CD14-positive monocyte (primary cell): ENCODE data around the gene NEFH. TPM values are rescaled to one million over a fixed set of nuclear protein-coding genes. Genes with fewer than 3 reads are reported as not detected.

Source experiments
- DNase-seq, 3 donors: peaks; one replicate each; pipeline ENCODE4 v3.0.0-alpha.2; 2011 to 2022
- H2AFZ ChIP-seq: 2 replicates; pipeline ENCODE4 v1.6.0; 2012; ENCODE audit warnings: mild to moderate bottlenecking, low read depth, low read length, inconsistent platforms; ENCODE audit not compliant: insufficient read depth, poor library complexity, severe bottlenecking
- H3K27ac ChIP-seq, 2 donors: 1 replicate in 1 of 2; 2 replicates in 1 of 2; pipeline ENCODE4 v1.5.1; 2012 to 2013; ENCODE audit warnings: low read length in 2 of 2, control low read depth in 1 of 2, inconsistent platforms in 1 of 2, low read depth in 1 of 2, mild to moderate bottlenecking in 1 of 2
- H3K27me3 ChIP-seq, 2 donors: one replicate each; pipeline versions ENCODE4 v1.6.0 to v1.6.1; 2011 to 2013; ENCODE audit warnings: low read length in 2 of 2; ENCODE audit not compliant: control insufficient read depth in 2 of 2, insufficient read depth in 2 of 2
- H3K36me3 ChIP-seq, 2 donors: replicated peaks in 1 of 2; 1 replicate in 1 of 2; 2 replicates in 1 of 2; pipeline versions ENCODE4 v1.5.1 to v1.6.1; 2012 to 2013; ENCODE audit warnings: low read length in 2 of 2, control low read depth in 1 of 2, inconsistent platforms in 1 of 2, mild to moderate bottlenecking in 1 of 2; ENCODE audit not compliant: insufficient read depth in 2 of 2, control insufficient read depth in 1 of 2
- H3K4me1 ChIP-seq, 2 donors: 1 replicate in 1 of 2; 2 replicates in 1 of 2; pipeline versions ENCODE4 v1.5.1 to v1.6.1; 2012 to 2013; ENCODE audit warnings: low read length in 2 of 2, control low read depth in 1 of 2, inconsistent platforms in 1 of 2, mild to moderate bottlenecking in 1 of 2, moderate library complexity in 1 of 2; ENCODE audit not compliant: insufficient read depth in 2 of 2, control insufficient read depth in 1 of 2
- H3K4me2 ChIP-seq: replicated peaks from 2 replicates; pipeline ENCODE3; 2012; ENCODE audit warnings: low read length, moderate library complexity, mild to moderate bottlenecking; ENCODE audit not compliant: poor library complexity, severe bottlenecking; ENCODE audit errors: extremely low read depth
- H3K4me3 ChIP-seq, 3 experiments: fragments of 200-600 bp in 1 of 3; sonication (generic) in 1 of 3; replicated peaks in 1 of 3; 1 replicate in 2 of 3; 2 replicates in 1 of 3; pipeline ENCODE4 v1.5.1; 2011 to 2013; ENCODE audit warnings: low read length in 3 of 3, mild to moderate bottlenecking in 3 of 3, control low read depth in 2 of 3, low read depth in 2 of 3, inconsistent platforms in 1 of 3, moderate library complexity in 1 of 3
- H3K79me2 ChIP-seq: 2 replicates; pipeline ENCODE4 v1.6.0; 2012; ENCODE audit warnings: mild to moderate bottlenecking, control low read depth, inconsistent platforms, low read length, moderate library complexity; ENCODE audit not compliant: insufficient read depth
- H3K9ac ChIP-seq: 2 replicates; pipeline ENCODE4 v1.6.0; 2017; ENCODE audit warnings: low read length, mild to moderate bottlenecking; ENCODE audit not compliant: insufficient read depth, poor library complexity, severe bottlenecking
- H3K9me3 ChIP-seq, 2 donors: replicated peaks in 1 of 2; 1 replicate in 1 of 2; 2 replicates in 1 of 2; pipeline versions ENCODE4 v1.5.1 to v1.6.1; 2012 to 2013; ENCODE audit warnings: low read length in 2 of 2, control low read depth in 1 of 2; ENCODE audit not compliant: control insufficient read depth in 1 of 2, insufficient read depth in 1 of 2
- H4K20me1 ChIP-seq: 2 replicates; pipeline ENCODE4 v1.6.0; 2012; ENCODE audit warnings: mild to moderate bottlenecking, low read length, control low read depth, moderate library complexity; ENCODE audit not compliant: insufficient read depth
- H3K27ac Mint-ChIP-seq, 7 donors: one replicate each; pipeline ENCODE4 v1.8.0; 2020; ENCODE audit warnings: mild to moderate bottlenecking in 7 of 7, mixed read lengths in 7 of 7, moderate library complexity in 6 of 7, inconsistent platforms in 2 of 7
- H3K27me3 Mint-ChIP-seq, 3 donors: one replicate each; pipeline ENCODE4 v1.8.0; 2021 to 2022; ENCODE audit warnings: low read depth in 3 of 3, mild to moderate bottlenecking in 3 of 3, mixed read lengths in 3 of 3, moderate library complexity in 3 of 3, inconsistent platforms in 1 of 3
- H3K36me3 Mint-ChIP-seq, 2 donors: one replicate each; pipeline ENCODE4 v1.8.0; 2020; ENCODE audit warnings: mixed read lengths in 2 of 2, inconsistent platforms in 1 of 2, mild to moderate bottlenecking in 1 of 2
- H3K4me1 Mint-ChIP-seq: one replicate; pipeline ENCODE4 v1.8.0; 2020; ENCODE audit warnings: mild to moderate bottlenecking, mixed read lengths
- H3K4me3 Mint-ChIP-seq, 2 donors: one replicate each; pipeline ENCODE4 v1.8.0; 2020; ENCODE audit warnings: mild to moderate bottlenecking in 2 of 2, mixed read lengths in 2 of 2, moderate library complexity in 1 of 2
- H3K9me3 Mint-ChIP-seq, 7 donors: one replicate each; pipeline ENCODE4 v1.8.0; 2020 to 2022; ENCODE audit warnings: mixed read lengths in 7 of 7, mild to moderate bottlenecking in 6 of 7, moderate library complexity in 6 of 7, inconsistent platforms in 2 of 7
- CTCF ChIP-seq: fragments of 200-600 bp; IDR thresholded peaks from one replicate; pipeline ENCODE4 v1.8.0; 2022; ENCODE audit warnings: antibody characterized with exemption, mild to moderate bottlenecking
- WGBS: methylation state at CpG from one replicate; pipeline ENCODE4 v1.1.5; 2013; ENCODE audit warnings: missing lambda C conversion rate; ENCODE audit not compliant: insufficient coverage; 5-methylcytosine and 5-hydroxymethylcytosine counted together
- intact Hi-C, 2 donors: fragments of 100-400 bp; cut with micrococcal nuclease; formaldehyde crosslinking; loops; one replicate each; pipeline versions ENCODE4 v1.15.0 to v1.15.1; 2023
- polyA plus RNA-seq, 3 donors: library from polyadenylated mRNA; depleted of rRNA in 1 of 3; unstranded in 2 of 3; stranded (reverse) in 1 of 3; fragments of 300-500 nt in 2 of 3; fragments of >200 nt in 1 of 3; fragmentation: Illumina TruSeq in 2 of 3; gene quantifications; 1 replicate in 2 of 3; 2 replicates in 1 of 3; pipeline ENCODE4 v1.2.3, GENCODE V29; 2012 to 2021

NEFH gene
- polyA plus RNA-seq, 3 donors, result 0.20 to 1.2 (median 0.74) TPM

- Histone ChIP-seq H3K9ac (no peak overlapping the region), H2AFZ (peak overlapping the region; percentile 59), H3K9me3 (peaks cover 0 to 17% of the 10 kb centered on the region in 2 donors), H3K4me1 (peaks cover 22 to 46% of the 10 kb centered on the region in 2 donors), H3K27ac (no peak overlapping the region), H3K4me3 (peak overlapping the region in 2 of 3 experiments; percentile 15 to 61), H3K4me2 (peak overlapping the region; percentile 69), H3K79me2 (no peaks in the 10 kb centered on the region), H3K27me3 (peaks cover 15 to 39% of the 10 kb centered on the region in 2 donors), H3K36me3 (no peaks in the 10 kb centered on the region), H4K20me1 (peaks cover 21% of the 10 kb centered on the region)
- WGBS, result 3% methylated on average over 10 of the region's 15 CpGs
- H3K27me3 Mint-ChIP-seq, result peaks cover 39 to 60% (median 42%) of the 10 kb centered on the region in 3 donors
- peak; percentile 8 for TF ChIP-seq CTCF
- peaks cover 0 to 16% (median 6%) of the 10 kb centered on the region in 7 donors for H3K9me3 Mint-ChIP-seq
- peak overlapping the region; percentile 66 to 74 for H3K4me3 Mint-ChIP-seq
- DNase-seq, result peak in 1 of 3 donors; percentile 32
- peak overlapping the region in 2 of 7 donors; percentile 6 to 52 for H3K27ac Mint-ChIP-seq
- H3K4me1 Mint-ChIP-seq, result peaks cover 34% of the 10 kb centered on the region
- intact Hi-C loops, result no loop called here
- H3K36me3 Mint-ChIP-seq, result peaks cover 5 to 8% of the 10 kb centered on the region in 2 donors
Observed at GRCh38 chr22:29481265-29482000, 1.4 kb downstream of the NEFH start.

GRCh38 chr22:29482253-29482652, 2.2 kb downstream of the NEFH start:
- peaks cover 37 to 56% (median 39%) of the 10 kb centered on the region in 3 donors for H3K27me3 Mint-ChIP-seq
- H3K9me3 Mint-ChIP-seq, result peaks cover 0 to 19% (median 6%) of the 10 kb centered on the region in 7 donors
- Histone ChIP-seq H3K4me3 (no peak overlapping the region), H3K4me1 (peaks cover 22 to 46% of the 10 kb centered on the region in 2 donors), H3K36me3 (no peaks in the 10 kb centered on the region), H2AFZ (no peak overlapping the region), H3K79me2 (no peaks in the 10 kb centered on the region), H3K27me3 (peaks cover 15 to 39% of the 10 kb centered on the region in 2 donors), H4K20me1 (peaks cover 21% of the 10 kb centered on the region), H3K9me3 (peaks cover 0 to 17% of the 10 kb centered on the region in 2 donors), H3K27ac (no peak overlapping the region), H3K9ac (no peak overlapping the region), H3K4me2 (no peak overlapping the region)
- no peak for TF ChIP-seq CTCF
- intact Hi-C loops, result no loop called here
- peak overlapping the region in 1 of 7 donors; percentile 36 for H3K27ac Mint-ChIP-seq
- peaks cover 34% of the 10 kb centered on the region for H3K4me1 Mint-ChIP-seq
- peaks cover 5 to 8% of the 10 kb centered on the region in 2 donors for H3K36me3 Mint-ChIP-seq
- peak overlapping the region in 1 of 2 donors; percentile 74 for H3K4me3 Mint-ChIP-seq
- WGBS, result 66% methylated on average over 11 of the region's 11 CpGs
- DNase-seq, result no peak
